HG03342 (cell line): ENCODE results near the gene GNAO1.
A peak's percentile ranks its signal among the peaks of the same experiment; 100 is the strongest.

Experiments
- ATAC-seq: cut with Tn5 transposase; IDR thresholded peaks from one replicate; pipeline ENCODE4 v1.9.1; 2021; ENCODE audit warnings: mild to moderate bottlenecking, moderate library complexity; ENCODE audit not compliant: unreplicated experiment

GNAO1 gene

DNA sequence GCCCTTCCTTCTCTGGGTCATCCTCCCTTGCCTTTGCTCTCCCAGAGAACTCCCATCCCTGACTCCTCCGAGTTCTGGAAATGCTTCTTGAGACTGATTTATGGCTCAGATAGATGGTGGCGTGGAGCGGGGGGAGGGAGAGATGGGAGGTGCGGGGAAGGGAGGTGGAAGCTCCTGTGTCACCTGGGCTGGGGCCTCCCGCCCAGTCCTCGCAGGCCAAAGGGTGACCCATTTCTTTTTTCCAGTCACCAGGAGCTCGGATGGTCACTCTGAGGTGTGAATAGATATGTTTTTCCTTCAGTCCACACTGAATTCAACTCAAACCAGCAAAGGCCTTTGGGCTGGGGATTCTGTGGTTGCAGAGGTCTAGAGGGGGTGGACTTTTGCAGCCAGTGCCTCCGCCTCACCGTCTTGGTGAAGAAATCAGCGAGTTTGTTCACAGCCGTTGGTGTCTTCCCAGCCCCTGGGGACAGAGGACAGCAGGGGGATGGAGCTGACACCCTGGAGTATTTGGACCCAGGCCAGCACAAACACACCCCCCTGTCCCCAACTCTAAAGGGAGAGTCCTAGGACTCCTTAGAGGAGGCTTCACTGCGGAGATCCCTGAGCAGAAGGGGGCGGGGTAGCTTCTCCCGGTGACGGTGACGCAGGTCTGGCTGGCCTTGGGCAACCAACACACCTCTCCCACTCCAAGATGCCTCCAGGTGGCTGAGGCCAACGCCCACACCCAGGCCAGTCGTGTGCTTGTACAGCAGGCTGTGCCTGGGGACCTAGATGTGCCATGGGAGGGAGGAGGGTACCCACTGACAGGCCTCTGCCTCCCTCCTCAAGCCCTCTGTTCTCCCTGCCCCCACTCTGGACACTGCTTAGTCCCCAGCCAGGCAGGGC lies 153.5 kb downstream of the GNAO1 start:
- ATAC-seq = no peak

DNA sequence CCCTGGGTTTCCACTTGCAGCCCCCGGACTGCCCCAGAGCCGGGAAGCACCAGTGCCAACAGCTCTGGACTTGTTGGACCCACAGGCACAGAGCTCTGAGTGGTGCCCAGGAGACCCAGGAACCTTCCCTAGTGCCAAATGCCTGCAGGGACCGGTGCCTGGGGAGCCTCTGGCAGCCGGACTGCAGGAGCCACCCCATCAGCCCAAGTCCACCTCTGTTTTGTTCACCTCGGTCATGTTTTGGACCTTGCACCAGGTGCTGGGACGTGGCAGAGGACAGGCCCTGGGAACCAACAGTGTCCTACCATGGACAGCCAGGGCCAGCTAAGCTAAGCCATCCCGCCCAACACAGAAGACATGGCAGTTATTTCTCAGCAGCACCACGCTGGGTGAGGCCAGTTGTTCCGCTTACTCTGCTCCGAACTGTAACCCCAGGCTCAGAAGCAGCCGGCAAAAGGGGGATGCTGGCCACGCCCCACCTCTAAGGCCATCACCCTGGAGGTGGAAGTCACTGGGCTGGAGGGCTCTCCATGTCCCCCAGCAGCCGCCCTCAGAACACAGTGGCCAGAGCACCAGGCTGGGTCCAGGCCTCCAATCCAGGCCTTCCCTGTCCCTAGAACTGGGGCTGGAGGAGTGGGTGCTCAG lies 154.2 kb downstream of the GNAO1 start:
- no peak for ATAC-seq

DNA sequence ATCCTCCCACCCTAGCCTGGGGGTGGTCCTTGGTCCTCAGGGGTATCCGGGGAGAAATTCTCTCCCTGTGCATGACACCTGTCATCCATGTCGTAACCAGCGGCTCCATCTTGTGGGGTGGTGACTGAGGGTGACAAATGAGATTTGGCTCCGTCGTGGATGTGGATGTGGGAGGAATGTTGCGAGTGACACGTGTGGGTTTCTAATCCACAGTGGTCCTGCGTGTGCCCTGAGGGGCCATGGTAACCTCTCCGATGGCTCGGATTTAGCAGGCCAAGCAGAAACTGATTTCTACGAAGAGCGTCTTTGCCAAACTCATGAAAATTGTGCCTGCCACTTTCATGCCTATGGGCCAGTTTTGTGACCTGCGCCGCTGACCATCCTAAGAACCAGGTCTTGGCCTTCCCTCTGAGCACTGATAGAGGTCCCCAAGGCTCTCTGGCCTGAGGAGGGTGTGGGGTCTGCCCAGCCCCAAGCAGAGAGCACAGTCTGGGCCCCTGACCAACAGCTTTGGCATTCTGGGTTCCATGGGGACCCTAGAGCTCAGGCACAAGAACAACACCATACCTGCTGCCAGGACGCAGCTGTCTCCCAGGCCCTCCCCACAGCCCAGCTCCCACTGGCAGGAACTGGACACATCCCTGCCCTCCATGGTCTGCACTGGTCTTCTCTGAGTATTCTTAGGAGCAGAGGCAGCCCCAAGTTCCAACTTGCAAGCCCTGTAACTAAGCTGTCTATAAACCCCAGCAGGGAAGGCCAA lies 155.0 kb downstream of the GNAO1 start:
- ATAC-seq = no peak

DNA sequence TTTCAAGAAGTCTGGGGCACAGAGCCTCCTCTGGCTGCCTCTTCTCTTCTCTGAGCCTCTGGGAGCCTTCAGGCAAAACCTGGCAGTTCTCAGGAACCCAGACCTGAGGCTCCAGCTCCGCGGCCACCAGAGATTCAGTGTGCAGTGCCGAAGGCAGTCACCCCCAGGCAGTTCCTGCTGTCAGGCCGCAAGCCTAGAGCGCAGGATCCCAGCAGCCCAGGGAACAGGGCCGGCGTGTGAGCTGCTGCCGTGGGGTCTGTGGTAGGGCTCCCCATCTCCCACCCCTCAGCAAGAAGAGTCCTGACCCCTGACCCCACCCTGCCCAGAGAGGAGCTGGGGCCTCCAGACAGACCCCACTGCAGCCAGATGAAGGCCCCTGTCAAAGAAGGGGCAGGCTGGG lies 155.9 kb downstream of the GNAO1 start:
- no peak for ATAC-seq

DNA sequence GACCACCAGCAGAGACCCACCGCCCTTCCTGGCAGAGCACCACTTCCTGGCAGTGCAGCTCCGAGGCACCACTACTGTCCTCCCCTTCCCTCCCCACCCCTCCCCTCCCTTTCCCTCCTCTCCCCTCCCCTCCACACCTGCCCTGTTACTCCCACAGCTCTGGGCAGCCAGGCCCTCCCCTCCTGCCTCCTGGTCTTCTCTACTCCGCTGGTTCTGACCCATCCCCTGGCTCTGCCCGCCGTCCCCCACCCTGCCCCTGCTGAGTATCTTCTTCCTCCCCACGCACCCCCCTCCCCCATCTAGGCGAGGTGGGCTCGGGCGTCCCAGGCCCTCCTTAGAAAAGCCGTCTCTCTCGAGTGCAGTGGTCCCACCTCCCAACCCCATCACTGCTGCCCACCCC lies 156.4 kb downstream of the GNAO1 start:
- no peak for ATAC-seq

DNA sequence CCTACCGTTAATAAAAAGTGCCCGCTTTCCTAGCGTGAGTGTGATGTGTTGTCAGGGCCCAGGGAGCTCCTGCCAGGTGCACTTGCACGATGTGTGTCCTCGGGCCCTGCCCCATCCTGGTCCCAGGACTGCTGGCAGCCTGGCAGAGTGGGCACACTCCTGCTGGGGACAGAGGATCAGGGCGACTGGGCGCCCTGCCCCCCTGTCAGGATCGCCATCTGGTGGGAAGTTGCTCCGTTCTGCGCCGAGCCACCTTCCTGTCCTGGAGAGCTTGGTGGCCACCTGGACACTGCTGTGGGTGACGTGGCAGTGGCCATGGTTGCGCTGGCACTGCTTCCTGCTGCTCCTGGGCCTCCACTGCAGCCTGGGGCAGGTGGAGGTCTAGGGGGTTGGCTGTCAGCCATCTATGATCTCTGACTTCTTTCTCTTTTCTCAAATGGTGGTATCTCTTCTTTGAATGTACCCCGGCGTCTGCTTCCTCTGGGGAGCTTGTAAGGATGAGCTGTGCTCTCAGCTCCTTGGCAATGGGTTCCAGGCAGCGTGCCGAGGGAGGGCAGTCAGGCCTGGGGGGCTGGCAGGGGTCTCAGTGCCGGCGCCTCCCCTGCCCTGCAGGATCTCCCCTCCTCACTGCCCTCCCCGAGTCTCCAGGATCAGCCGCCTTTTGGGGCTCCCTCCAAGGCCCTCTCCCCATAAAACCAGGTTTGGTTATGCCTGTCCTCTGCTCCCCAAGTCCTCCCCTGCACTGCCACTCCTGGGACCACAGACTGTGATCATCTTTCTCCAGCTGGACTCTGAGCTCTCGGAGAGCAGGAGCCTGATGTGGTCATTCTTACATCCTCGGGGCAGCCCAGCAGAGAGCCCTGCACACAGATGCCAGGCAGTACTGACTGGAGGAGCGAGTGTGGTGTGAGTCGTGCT lies 157.1 kb downstream of the GNAO1 start:
- no peak for ATAC-seq

DNA sequence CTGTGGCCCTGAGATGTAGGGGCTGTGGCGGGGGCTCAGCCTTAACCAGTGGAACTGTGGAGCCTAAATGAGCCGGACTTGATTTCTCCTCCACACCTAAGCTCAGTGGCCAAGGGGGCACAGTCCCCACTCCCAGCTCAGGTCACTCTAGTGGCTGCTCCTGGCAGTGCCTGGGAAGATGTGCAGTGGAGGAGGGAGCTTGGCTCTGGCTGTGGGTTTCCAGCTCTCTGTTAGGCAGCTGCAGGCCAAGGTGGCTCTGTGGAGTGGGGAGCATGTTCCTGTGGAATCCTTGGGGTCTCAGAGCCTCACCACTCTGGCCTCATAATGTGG lies 157.8 kb downstream of the GNAO1 start:
- no peak for ATAC-seq

DNA sequence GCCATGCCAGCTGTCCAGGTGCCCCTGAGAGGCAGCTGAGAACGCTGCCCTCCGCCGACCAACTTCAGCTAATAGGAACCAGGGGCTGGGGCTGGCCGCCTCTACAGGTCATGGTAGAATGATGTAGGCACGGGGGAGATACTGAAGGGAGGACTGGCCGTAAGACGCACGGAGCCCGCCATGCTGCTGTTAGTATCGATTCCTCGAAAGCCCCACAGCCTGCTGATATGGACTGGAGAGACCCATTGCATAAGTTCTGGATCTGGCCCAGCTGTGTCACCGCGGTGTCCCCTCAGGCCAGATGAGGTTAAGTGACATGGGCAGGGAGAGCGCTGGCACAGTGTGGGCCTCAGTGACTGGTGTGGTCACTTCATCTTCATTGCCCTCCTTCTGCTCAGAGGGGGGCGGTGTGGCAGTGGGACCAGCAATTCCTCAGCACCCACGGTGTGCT lies 158.4 kb downstream of the GNAO1 start:
- ATAC-seq = no peak

DNA sequence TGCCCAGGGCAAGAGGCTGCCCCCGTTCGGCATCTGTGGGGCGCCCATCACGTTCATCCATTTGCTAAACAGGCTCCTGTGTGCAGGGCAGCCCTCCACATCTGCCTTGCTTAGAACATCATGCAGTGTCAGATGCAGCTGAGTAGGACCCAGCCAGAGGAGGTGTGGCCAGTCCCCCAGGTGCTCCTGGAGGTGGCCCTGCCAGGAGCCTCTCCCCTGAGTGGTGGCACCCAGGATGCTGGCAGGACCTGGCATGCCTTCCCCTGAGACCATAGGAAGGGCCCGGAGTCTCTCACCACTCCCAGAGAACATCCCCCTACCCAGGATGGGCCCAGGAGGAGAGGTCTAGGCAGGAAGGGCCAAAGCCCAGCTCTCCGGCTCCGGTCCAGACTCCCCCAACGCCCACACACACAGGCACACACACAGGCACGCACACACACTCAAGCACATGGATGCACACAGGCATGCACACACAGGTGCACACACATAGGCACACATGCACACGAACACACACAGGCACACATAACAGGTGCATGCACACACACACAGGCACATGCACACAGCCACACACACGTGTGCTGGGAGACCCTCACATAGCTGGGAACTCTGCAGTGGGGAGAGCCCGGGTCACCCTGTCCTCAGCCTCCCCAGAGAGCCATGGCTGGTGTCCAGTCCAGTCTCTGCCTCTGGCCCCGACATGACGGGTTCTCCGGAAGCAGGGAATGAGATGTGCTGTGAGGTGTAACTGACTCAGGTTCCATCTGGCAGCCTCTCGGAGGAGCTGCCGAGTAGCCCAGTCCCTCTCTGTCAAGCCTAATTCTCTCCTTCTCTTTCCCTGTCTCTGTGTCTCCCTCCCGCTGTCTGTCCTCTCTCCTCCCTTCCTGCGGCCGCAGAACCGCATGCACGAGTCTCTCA lies 159.5 kb downstream of the GNAO1 start:
- no peak for ATAC-seq

DNA sequence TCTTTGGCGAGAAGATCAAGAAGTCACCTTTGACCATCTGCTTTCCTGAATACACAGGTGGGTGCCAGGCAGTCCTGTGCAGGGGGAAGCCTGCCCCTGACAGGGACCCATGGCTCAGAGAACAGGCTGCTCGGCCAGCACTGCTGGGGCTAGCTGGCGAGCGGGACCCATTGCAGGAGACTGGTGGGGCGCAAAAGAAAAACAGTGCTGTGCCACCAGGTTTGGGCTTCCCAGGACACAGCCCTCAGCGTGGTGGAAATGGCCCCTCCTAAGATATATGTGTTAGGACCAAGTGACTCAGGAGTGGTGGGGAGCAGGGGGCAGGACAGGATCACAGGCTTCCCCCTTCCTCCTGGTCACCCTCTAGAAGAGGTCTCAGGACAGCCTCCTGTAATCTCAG lies 160.2 kb downstream of the GNAO1 start:
- no peak for ATAC-seq

DNA sequence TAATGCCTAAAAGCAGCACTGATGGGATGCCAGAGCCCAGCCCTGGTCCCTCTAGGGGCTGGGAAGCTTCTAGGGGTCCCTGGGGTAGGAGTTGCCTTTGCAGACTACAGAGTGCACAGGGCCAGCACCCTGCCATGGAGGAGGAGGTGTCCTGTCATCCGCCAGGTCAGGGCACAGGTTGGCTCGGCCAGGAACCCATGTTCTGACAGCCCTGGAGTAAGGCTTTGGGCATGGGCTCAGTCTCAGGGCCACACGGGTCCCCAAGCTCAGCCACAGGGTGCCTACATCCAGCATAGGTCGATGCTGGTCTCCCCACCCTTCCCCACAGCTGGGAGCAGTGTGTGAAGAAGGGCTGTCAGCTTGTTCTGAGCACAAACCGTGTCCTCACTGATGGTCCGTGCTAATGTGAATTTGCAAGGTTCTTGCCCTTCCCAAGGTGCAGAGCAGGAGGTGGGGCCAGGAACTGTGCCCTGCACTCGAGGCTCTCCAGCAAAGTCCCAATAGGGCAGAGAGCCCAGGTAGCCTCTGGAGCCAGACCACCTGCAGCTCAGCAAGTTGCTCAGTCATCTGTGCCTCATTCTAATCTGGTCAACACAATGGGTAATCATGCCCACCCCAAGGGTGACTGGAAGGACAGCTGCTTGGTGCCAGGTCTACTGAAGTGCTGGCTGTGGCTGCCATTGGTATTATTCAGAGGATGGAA lies 161.2 kb downstream of the GNAO1 start:
- ATAC-seq = no peak

DNA sequence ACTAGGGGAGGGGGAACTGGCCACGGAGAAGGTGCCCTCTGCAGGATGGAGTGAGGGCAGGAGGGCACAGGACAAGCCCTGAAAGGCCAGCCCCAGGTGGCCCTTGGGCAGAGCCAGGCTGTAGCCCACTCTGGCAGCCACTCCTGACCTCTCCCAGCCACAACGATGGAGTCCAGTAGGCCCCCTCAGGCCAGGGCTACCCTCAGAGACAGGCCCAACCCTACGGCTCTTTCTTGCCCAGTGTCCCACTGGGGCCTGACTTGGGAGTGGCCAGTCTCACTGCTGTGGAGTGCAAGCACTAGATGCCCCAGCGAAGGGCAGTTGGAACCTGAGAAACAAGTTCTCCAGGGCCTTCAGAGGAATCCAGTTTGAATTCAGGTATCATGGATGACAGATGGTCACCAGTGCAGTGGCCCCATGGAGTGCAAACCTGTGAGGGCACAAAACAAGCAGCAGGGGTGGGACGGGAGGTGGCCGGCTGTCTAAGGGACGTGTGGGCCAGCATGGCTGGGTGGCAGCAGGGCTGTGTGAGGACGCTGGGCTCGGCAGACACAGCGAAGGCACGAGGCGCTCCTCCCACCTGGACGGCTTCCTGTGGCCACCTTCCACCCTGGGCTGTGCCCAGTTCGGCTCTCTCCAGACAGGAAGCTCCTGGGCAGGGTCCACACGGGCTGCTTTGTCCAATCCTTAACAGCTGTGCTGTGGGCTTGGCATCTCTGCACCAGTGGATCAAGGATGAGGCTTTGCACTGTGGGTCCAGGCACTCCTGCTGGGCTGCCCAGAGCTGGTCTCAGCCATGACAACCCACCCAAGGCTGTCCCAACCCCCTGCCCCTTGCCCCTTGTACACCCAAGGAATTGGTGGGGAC lies 162.0 kb downstream of the GNAO1 start:
- ATAC-seq = no peak

DNA sequence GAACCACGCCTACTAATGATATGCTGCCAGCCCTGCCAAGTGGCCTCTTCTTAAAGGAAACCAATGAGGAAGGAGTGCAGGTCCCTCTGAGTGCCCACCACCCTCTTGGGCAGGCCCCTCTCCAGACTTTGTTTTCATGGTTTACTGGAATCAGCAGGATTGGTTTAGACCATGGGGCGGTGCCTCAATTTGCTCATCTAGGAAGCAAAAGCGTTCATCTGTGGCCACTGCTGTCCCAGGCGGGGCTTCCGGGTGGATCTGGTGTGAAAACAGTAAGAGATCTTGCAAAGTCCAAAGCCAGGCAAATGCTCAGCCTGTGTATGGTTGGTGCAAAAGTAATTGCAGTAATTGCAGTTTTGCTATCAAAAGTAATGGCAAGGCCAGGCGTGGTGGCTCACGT lies 162.7 kb downstream of the GNAO1 start:
- ATAC-seq = no peak

DNA sequence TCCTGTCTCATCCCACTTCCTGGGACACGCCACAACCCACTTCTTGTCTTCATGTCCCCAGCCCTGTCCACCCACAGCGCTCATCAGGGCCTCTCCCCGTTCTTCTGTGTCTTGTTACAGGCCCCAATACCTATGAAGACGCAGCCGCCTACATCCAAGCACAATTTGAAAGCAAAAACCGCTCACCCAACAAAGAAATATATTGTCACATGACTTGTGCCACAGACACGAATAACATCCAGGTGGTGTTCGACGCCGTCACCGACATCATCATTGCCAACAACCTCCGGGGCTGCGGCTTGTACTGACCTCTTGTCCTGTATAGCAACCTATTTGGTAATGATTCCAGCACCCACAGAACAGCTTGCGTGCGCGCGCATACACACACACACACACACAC lies 163.5 kb downstream of the GNAO1 start:
- ATAC-seq = no peak

DNA sequence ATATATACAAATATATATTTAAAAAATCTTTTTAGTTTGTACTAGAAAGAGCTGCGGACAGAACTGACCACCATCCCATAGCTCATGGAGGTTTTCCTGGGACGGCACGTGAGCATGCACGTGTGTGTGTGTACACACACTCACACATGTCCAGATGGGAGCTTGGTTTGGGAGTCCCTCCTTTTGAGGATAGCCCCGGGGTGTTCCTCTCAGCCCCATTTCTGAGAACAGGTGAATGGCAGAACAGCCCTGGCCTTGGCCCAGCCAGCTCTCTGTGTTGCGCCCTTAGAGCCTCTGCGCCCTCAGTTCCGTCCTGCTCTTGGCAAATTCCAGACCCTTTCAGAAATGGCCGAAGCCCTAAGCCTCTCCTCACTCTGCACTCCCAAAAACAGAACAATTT lies 163.9 kb downstream of the GNAO1 start:
- ATAC-seq = no peak

DNA sequence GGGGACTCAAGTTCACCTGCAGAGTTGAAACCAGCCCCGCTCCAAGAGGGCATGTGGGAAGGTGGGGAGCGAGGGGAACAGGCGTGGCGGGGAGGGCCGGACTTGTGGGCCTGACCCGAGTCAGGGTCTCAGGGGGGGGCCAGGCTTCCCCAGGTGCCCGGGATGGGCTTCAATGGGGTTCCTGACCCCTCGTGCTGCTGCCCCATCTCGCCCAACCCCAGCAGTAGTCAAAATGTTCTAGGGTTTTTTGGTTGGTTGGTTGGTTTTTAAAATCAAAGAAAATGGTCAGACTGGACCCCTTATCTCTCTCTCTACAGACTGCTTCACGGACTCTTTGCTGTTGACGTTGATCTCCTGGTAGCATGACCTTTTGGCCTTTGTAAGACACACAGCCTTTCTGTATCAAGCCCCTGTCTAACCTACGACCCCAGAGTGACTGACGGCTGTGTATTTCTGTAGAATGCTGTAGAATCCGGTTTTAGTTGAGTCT lies 164.5 kb downstream of the GNAO1 start:
- ATAC-seq = no peak

DNA sequence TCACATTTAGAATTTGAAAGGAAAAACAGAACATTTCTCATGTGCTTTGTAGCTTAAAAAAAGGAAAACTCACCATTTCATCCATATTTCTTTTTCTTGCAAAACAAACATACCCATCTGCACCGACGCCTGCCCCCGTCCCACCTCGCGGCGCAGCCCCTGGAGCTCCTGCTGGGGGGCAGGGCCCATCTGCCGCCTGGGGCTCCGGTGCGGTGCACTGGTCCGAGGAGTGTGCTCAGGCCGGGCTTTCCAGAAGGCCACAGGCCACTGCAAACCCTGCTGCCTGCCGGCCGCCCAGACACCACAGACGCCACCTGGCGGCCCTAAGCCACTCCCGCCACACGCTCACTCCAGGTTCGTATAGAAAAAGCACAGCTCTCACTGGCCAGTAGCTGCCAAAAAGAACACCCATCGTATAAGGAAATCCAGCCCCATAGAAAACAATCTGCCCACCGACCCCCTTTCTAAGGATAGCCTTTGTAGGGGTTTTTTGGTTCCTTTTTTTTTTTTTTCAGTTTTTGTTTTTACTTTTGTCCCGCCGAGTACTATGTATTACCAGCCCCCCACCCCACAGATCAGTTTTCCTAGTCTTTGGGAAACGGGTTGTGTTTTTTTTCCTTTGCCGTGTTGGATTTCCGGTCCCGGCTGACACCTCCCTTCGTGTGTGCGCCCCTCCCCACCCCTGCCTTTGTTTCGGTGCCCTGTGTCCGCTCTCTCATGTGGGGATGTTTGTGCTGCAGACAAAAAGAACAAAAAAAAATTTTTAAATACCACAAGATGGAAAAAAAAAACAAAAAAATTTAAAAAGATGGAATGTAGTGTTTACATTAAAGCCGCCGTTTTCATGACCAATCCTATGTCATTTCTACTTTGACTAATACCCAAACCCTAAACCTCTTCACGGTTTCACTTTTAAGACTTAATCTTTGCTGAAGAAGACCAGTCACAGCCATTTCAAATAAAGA lies 165.3 kb downstream of the GNAO1 start:
- peak; percentile 90 for ATAC-seq
